Urothelium cell line (cell line): ENCODE results near the gene CUL9.
A peak's percentile ranks its signal among the peaks of the same experiment; 100 is the strongest.

Experiments
- DNase-seq: peaks from one replicate; pipeline ENCODE4 v3.0.0; 2011; ENCODE audit warnings: low spot score, mixed read lengths
- FAIRE-seq: peaks from 2 replicates; lab custom pipeline; 2011; peaks lifted over from hg19 to GRCh38; lab: Jason Lieb, UNC

Gene CUL9

GRCh38 chr6:43254138-43254817 is 72.3 kb downstream of the CUL9 start:
- FAIRE-seq (peak; percentile 20), DNase-seq (no peak)

- no peak for FAIRE-seq
- no peak for DNase-seq
Measured at GRCh38 chr6:43254846-43255245, 72.8 kb downstream of the CUL9 start.

GRCh38 chr6:43255408-43256054 is 73.5 kb downstream of the CUL9 start:
- FAIRE-seq (no peak), DNase-seq (no peak)

GRCh38 chr6:43256670-43257366 is 74.8 kb downstream of the CUL9 start:
- DNase-seq (no peak), FAIRE-seq (no peak)

GRCh38 chr6:43257367-43258145 is 75.6 kb downstream of the CUL9 start:
- DNase-seq = no peak
- no peak for FAIRE-seq

- no peak for FAIRE-seq
- DNase-seq = no peak
Measured at GRCh38 chr6:43258180-43258579, 76.2 kb downstream of the CUL9 start.

GRCh38 chr6:43258807-43259686 is 77.1 kb downstream of the CUL9 start:
- FAIRE-seq (no peak), DNase-seq (no peak)

GRCh38 chr6:43260791-43261190 is 78.8 kb downstream of the CUL9 start:
- DNase-seq (no peak), FAIRE-seq (no peak)

- no peak for DNase-seq
- FAIRE-seq = no peak
Measured at GRCh38 chr6:43261198-43261597, 79.2 kb downstream of the CUL9 start.

- DNase-seq = no peak
- no peak for FAIRE-seq
Measured at GRCh38 chr6:43262000-43262779, 80.2 kb downstream of the CUL9 start.

- no peak for DNase-seq
- no peak for FAIRE-seq
Measured at GRCh38 chr6:43262780-43263313, 80.9 kb downstream of the CUL9 start.

GRCh38 chr6:43263314-43264178 is 81.5 kb downstream of the CUL9 start:
- DNase-seq (peak; percentile 86), FAIRE-seq (no peak)

GRCh38 chr6:43264599-43265145 is 82.7 kb downstream of the CUL9 start:
- DNase-seq (no peak), FAIRE-seq (no peak)

GRCh38 chr6:43265564-43265963 is 83.6 kb downstream of the CUL9 start:
- DNase-seq = no peak
- no peak for FAIRE-seq

- DNase-seq (no peak), FAIRE-seq (no peak)
Measured at GRCh38 chr6:43267619-43268354, 85.8 kb downstream of the CUL9 start.

GRCh38 chr6:43268355-43268700 is 86.3 kb downstream of the CUL9 start:
- DNase-seq (no peak), FAIRE-seq (no peak)

- DNase-seq = no peak
- no peak for FAIRE-seq
Measured at GRCh38 chr6:43268782-43269272, 86.8 kb downstream of the CUL9 start.
